Stimulated activated naive CD8-positive, alpha-beta T cell treated with anti-CD3 and anti-CD28 coated beads, Interleukin-15, Interleukin-2, amounts not matched to agents 100 U/mL and 50 U/mL, for 24 hours (primary cell): ENCODE measurements around the gene SARM1.
"Not testable (repeated sequence)": the region's sequence is repeated elsewhere in the genome, so short reads cannot be mapped to it uniquely, and the experiment has no call there.

ENCODE experiments used
- ATAC-seq: fragments of 150-1000 bp; cut with Tn5 transposase; one replicate; pipeline ENCODE4 v1.10.0; 2021
- DNase-seq: peaks from one replicate; pipeline ENCODE4 v3.0.0; 2021

Gene SARM1

GRCh38 chr17:28426081-28426519, 54.6 kb downstream of the SARM1 start:
- peak; percentile 55 for ATAC-seq

GRCh38 chr17:28427371-28427770, 55.9 kb downstream of the SARM1 start:
- ATAC-seq (no peak), DNase-seq (no peak)

More at GRCh38 chr17:28426081-28426519, 54.6 kb downstream of the SARM1 start:
- no peak for DNase-seq

- not testable (repeated sequence) for DNase-seq
These were observed 56.5 kb downstream of the SARM1 start for GRCh38 chr17:28427982-28428381.

GRCh38 chr17:28433721-28434120, 62.2 kb downstream of the SARM1 start:
- no peak for DNase-seq
- no peak for ATAC-seq

More at GRCh38 chr17:28427982-28428381, 56.5 kb downstream of the SARM1 start:
- ATAC-seq, result not testable (repeated sequence)

GRCh38 chr17:28434326-28434725, 62.8 kb downstream of the SARM1 start:
- ATAC-seq, DNase-seq: not testable (repeated sequence)

- no peak for DNase-seq
- ATAC-seq, result no peak
These were observed 72.6 kb downstream of the SARM1 start for GRCh38 chr17:28443901-28444638.

GRCh38 chr17:28446716-28447395, 75.4 kb downstream of the SARM1 start:
- DNase-seq, result no peak
- ATAC-seq, result no peak

GRCh38 chr17:28447396-28447760, 75.9 kb downstream of the SARM1 start:
- DNase-seq (no peak), ATAC-seq (no peak)

- no peak for DNase-seq
These were observed 78.4 kb downstream of the SARM1 start for GRCh38 chr17:28449859-28450258.

More at GRCh38 chr17:28449859-28450258, 78.4 kb downstream of the SARM1 start:
- no peak for ATAC-seq
